Upper lobe of right lung (tissue), 1 donor: Measurements from ENCODE around the gene URB1. TPM values are rescaled to one million over a fixed set of nuclear protein-coding genes. Genes with fewer than 3 reads are reported as not detected.

Source experiments
- ATAC-seq: fragments of 200-7000 bp; cut with Tn5 transposase; one replicate; pipeline ENCODE4 v1.9.1; 2020; ENCODE audit warnings: mild to moderate bottlenecking, moderate library complexity
- DNase-seq: peaks from one replicate; pipeline ENCODE4 v3.0.0-alpha.2; 2020
- H3K27ac ChIP-seq: fragments of 200-600 bp; one replicate; pipeline ENCODE4 v1.8.0; 2022
- H3K27me3 ChIP-seq: fragments of 200-600 bp; one replicate; pipeline ENCODE4 v1.8.0; 2022; ENCODE audit warnings: mild to moderate bottlenecking
- H3K36me3 ChIP-seq: fragments of 200-600 bp; one replicate; pipeline ENCODE4 v1.8.0; 2022
- H3K4me1 ChIP-seq: fragments of 200-600 bp; one replicate; pipeline ENCODE4 v1.8.0; 2022
- H3K4me3 ChIP-seq: fragments of 200-600 bp; one replicate; pipeline ENCODE4 v1.8.0; 2022; ENCODE audit warnings: mild to moderate bottlenecking
- H3K9me3 ChIP-seq: fragments of 200-600 bp; one replicate; pipeline ENCODE4 v1.8.0; 2022
- intact Hi-C: fragments of 100-400 bp; cut with DNase I; formaldehyde crosslinking; loops from one replicate; pipeline ENCODE4 v1.11.0; 2022
- total RNA-seq: library from RNA; stranded (reverse); fragmentation: NEBNext Ultra II Directional; extraction: Animal tissue kit (Norgen Biotek cat#: 25700); gene quantifications from one replicate; pipeline ENCODE4 v1.2.1, GENCODE V29; 2021
- TF ChIP-seq, protein P1 (sequence below): fragments of 200-600 bp; IDR thresholded peaks from one replicate; pipeline ENCODE4 v1.8.0; 2022; ENCODE audit warnings: antibody characterized with exemption
- donor health status: DM: no; HTN: yes; CAD: no; lungs with severe emphysema.

Gene URB1
- total RNA-seq, 1 donor from 2014 or later, result 14.3 TPM

DNA sequence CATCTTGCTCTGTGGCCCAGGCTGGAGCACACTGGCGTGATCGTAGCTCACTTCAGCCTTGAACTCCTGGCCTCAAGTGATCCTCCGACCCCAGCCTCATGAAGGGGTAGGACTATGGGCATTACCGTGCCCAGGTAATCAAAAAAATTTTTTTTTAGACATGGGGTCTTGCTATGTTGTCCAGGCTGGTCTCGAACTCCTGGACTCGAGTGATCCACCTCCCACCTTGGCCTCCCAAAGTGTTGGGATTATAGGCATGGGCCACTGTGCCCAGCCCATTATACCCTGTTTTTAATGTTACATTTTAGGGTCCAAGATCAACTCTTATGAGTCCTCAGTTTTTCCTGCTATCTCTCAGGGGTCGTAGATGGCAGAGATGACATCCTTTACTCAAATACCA is 87.8 kb downstream of the URB1 start:
- H3K27me3 ChIP-seq, result no peaks in the 10 kb centered on the region
- no peak overlapping the region for H3K27ac ChIP-seq
- no peaks in the 10 kb centered on the region for H3K4me1 ChIP-seq
- intact Hi-C loops, result no loop called here
- H3K9me3 ChIP-seq, result no peaks in the 10 kb centered on the region
- no peaks in the 10 kb centered on the region for H3K36me3 ChIP-seq
- TF ChIP-seq, protein P1, sequence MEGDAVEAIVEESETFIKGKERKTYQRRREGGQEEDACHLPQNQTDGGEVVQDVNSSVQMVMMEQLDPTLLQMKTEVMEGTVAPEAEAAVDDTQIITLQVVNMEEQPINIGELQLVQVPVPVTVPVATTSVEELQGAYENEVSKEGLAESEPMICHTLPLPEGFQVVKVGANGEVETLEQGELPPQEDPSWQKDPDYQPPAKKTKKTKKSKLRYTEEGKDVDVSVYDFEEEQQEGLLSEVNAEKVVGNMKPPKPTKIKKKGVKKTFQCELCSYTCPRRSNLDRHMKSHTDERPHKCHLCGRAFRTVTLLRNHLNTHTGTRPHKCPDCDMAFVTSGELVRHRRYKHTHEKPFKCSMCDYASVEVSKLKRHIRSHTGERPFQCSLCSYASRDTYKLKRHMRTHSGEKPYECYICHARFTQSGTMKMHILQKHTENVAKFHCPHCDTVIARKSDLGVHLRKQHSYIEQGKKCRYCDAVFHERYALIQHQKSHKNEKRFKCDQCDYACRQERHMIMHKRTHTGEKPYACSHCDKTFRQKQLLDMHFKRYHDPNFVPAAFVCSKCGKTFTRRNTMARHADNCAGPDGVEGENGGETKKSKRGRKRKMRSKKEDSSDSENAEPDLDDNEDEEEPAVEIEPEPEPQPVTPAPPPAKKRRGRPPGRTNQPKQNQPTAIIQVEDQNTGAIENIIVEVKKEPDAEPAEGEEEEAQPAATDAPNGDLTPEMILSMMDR, result no peak
- H3K4me3 ChIP-seq, result no peak overlapping the region
- ATAC-seq (no peak), DNase-seq (no peak)

DNA sequence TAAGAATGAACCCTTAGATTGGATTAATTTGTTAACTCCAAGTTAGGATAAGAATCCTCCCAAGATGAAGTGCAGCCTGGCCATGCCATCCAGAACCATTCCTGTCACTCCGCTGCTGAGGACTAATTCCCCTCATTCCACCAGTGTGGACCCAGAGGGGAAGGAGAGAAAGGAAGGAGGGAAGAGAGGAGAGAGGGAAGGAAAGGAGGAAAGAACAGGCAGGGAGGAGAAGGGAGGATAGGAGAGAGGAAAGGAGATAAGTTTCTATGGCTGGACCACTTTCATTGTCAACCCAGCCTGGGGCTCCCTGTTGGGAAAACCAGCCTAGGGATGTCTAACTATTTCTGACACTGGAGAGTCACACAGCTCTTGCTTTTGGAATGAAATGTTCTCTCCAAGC is 89.4 kb downstream of the URB1 start:
- H3K9me3 ChIP-seq, result no peaks in the 10 kb centered on the region
- no peak overlapping the region for H3K27ac ChIP-seq
- TF ChIP-seq, protein P1, result no peak
- no peak overlapping the region for H3K4me3 ChIP-seq
- no peaks in the 10 kb centered on the region for H3K27me3 ChIP-seq
- intact Hi-C loops, result no loop called here
- H3K36me3 ChIP-seq, result no peaks in the 10 kb centered on the region
- no peaks in the 10 kb centered on the region for H3K4me1 ChIP-seq
- DNase-seq (no peak), ATAC-seq (no peak)

DNA sequence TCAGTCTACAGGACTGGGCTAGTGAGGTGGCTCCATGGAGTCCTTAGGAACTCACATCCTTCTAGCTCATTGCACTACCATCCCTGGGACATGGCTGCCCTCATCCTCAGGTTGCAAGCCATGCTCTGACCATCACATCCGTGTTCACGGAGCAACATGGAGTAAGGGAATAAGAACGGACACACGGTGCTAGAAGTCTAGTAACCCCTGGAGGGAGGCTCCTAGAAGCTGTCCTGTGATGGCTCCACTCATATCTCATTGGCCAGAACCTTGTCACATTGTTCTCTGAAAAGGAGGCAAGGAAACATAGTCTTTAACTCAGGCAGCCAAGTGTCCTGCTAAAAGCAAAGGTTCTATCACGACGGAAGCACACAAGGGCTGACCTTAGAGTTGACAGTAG is 90.3 kb downstream of the URB1 start:
- DNase-seq, result no peak

DNA sequence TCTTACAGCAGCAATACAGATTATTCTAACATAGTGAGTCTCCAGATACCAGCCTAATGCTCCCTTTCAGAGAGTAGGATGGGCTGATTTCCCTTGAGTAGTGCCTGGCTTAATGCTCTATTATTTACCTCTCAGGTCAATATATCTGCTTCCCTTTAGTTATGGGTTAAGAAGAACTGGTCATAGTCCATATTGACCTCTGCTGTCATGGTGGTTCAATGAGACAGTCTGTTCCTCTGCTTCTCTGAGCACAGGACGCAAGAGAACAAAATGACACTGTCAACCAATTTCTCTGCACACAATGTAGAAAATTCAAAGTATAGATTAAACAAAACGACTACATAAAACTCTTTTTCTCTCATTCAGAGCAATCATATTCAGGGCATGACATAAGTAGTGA is 91.2 kb downstream of the URB1 start:
- no peak overlapping the region for H3K27ac ChIP-seq
- TF ChIP-seq, protein P1, result no peak
- H3K27me3 ChIP-seq, result no peaks in the 10 kb centered on the region
- DNase-seq, result no peak
- no peak overlapping the region for H3K4me3 ChIP-seq
- no peaks in the 10 kb centered on the region for H3K9me3 ChIP-seq
- no peaks in the 10 kb centered on the region for H3K4me1 ChIP-seq
- ATAC-seq, result no peak
- H3K36me3 ChIP-seq, result no peaks in the 10 kb centered on the region
- intact Hi-C loops, result no loop called here

More for the DNA sequence above, 90.3 kb downstream of the URB1 start:
- H3K9me3 ChIP-seq, result no peaks in the 10 kb centered on the region
- no peaks in the 10 kb centered on the region for H3K4me1 ChIP-seq
- intact Hi-C loops, result no loop called here
- H3K27ac ChIP-seq, result no peak overlapping the region
- no peak overlapping the region for H3K4me3 ChIP-seq
- TF ChIP-seq, protein P1, result no peak
- no peak for ATAC-seq
- no peaks in the 10 kb centered on the region for H3K36me3 ChIP-seq
- no peaks in the 10 kb centered on the region for H3K27me3 ChIP-seq

DNA sequence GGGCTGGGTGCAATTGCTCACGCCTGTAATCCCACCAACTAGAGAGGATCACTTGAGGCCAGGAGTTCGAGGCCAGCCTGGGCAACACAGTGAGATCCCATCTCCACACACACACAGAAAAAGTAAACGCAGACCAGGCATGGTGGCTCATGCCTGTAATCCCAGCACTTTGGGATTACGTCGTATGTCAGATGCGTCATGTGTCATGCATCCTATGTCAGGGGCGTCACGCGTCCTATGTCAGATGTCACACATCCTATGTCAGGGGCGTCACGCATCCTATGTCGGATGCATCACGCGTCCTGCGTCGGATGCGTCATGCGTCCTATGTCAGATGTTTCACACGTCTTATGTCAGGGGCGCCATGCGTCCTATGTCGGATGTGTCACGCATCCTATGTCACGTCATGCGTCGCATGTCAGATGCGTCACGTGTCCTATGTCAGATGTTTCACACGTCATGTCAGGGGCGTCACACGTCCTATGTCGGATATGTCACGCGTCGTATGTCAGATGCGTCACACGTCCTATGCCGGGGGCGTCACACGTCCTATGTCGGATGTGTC is 92.6 kb downstream of the URB1 start:
- H3K9me3 ChIP-seq, result no peaks in the 10 kb centered on the region
- H3K36me3 ChIP-seq, result no peaks in the 10 kb centered on the region
- no peak overlapping the region for H3K27ac ChIP-seq
- H3K4me3 ChIP-seq, result no peak overlapping the region
- no peak for DNase-seq
- no peaks in the 10 kb centered on the region for H3K4me1 ChIP-seq
- ATAC-seq, result no peak
- TF ChIP-seq, protein P1, result no peak
- intact Hi-C loops, result no loop called here
- H3K27me3 ChIP-seq, result no peaks in the 10 kb centered on the region

DNA sequence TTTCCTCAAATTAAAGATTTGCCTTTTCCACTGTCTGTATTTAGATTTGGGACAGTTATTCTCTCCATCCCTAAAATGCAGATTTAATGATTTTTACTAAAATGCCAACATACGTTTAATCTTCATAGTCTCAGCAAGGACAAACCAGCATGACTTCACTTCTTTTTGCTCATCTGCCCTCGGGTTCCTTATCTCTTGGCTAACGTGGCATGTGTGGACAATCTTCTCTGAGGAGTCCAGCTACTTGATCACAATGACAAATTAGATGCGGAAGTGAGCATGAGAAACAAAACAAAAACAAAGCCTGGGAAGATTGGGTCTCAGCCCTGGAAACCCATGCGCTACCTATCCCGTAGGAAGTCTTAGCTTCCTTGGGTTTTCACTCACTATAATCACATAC is 93.1 kb downstream of the URB1 start:
- intact Hi-C loops, result no loop called here
- H3K4me3 ChIP-seq, result no peak overlapping the region
- DNase-seq (no peak), ATAC-seq (no peak)
- TF ChIP-seq, protein P1, result no peak
- no peaks in the 10 kb centered on the region for H3K4me1 ChIP-seq
- H3K9me3 ChIP-seq, result no peaks in the 10 kb centered on the region
- no peaks in the 10 kb centered on the region for H3K27me3 ChIP-seq
- no peak overlapping the region for H3K27ac ChIP-seq
- no peaks in the 10 kb centered on the region for H3K36me3 ChIP-seq
